PC-3 (cell line): ENCODE data around the gene SESN1. TPM values are rescaled to one million over a fixed set of nuclear protein-coding genes. Genes with fewer than 3 reads are reported as not detected.

Experiments used
- ATAC-seq: fragments of 200-7000 bp; cut with Tn5 transposase; 2 replicates; pipeline ENCODE4 v1.9.1; 2020; ENCODE audit warnings: mild to moderate bottlenecking, moderate library complexity
- BruUV-seq: library from RNA; stranded (reverse); fragments of 400-500 nt; replicated peaks from 2 replicates; lab custom pipeline; 2021; lab: Mats Ljungman, UMichigan
- CTCF ChIA-PET: fragments of 300-600 bp; sonication (Branson Sonifier 250); formaldehyde crosslinking; loops from one replicate; lab custom pipeline; 2022; ENCODE audit warnings: antibody characterized with exemption; lab: Charles Lee
- POLR2A ChIA-PET: fragments of 300-600 bp; sonication (Branson Sonifier 250); formaldehyde crosslinking; loops from one replicate; lab custom pipeline; 2022; ENCODE audit warnings: antibody characterized with exemption; ENCODE audit not compliant: unreplicated experiment; lab: Charles Lee
- DNase-seq: peaks from one replicate; pipeline ENCODE4 v3.0.0-alpha.2; 2015
- H2AFZ ChIP-seq: fragments of 300-600 bp; sonication (generic); 2 replicates; pipeline ENCODE4 v1.6.0; 2016; ENCODE audit warnings: antibody characterized with exemption, low read length
- H3F3A ChIP-seq: fragments of 300-600 bp; sonication (generic); one replicate; pipeline ENCODE4 v1.6.0; 2017; ENCODE audit warnings: antibody characterized with exemption, low read length, control low read depth, mild to moderate bottlenecking; ENCODE audit not compliant: unreplicated experiment
- H3K27ac ChIP-seq: fragments of 300-600 bp; sonication (generic); 2 replicates; pipeline ENCODE4 v1.5.1; 2016; ENCODE audit warnings: mild to moderate bottlenecking, low read length
- H3K27me3 ChIP-seq: fragments of 300-600 bp; sonication (generic); 2 replicates; pipeline ENCODE4 v1.6.1; 2016; ENCODE audit warnings: low read length, mixed read lengths
- H3K36me3 ChIP-seq: fragments of 300-600 bp; sonication (generic); 2 replicates; pipeline ENCODE4 v1.6.1; 2016; ENCODE audit warnings: low read depth, mixed run types, low read length, mixed read lengths
- H3K4me1 ChIP-seq: fragments of 300-600 bp; sonication (generic); 2 replicates; pipeline ENCODE4 v1.5.1; 2016; ENCODE audit warnings: low read length; ENCODE audit not compliant: insufficient read depth
- H3K4me2 ChIP-seq: fragments of 300-600 bp; sonication (generic); 2 replicates; pipeline ENCODE4 v1.6.0; 2016; ENCODE audit warnings: low read length
- H3K4me3 ChIP-seq: fragments of 300-600 bp; sonication (generic); 2 replicates; pipeline ENCODE4 v1.5.1; 2016; ENCODE audit warnings: mild to moderate bottlenecking, low read length, mixed read lengths
- H3K79me2 ChIP-seq: fragments of 300-600 bp; sonication (generic); 2 replicates; pipeline ENCODE4 v1.6.1; 2017; ENCODE audit warnings: low read length, mixed read lengths
- H3K9ac ChIP-seq: fragments of 300-600 bp; sonication (generic); 2 replicates; pipeline ENCODE4 v1.6.0; 2016; ENCODE audit warnings: mild to moderate bottlenecking, low read length
- H3K9me2 ChIP-seq: fragments of 300-600 bp; sonication (generic); replicated peaks from 2 replicates; pipeline ENCODE4 v1.6.1; 2016; ENCODE audit warnings: mixed run types, low read length, mixed read lengths
- H3K9me3 ChIP-seq: fragments of 300-600 bp; sonication (generic); 2 replicates; pipeline ENCODE4 v1.6.1; 2016; ENCODE audit warnings: low read length, mixed read lengths
- H4K20me1 ChIP-seq: fragments of 300-600 bp; sonication (generic); 2 replicates; pipeline ENCODE4 v1.6.1; 2016; ENCODE audit warnings: low read length, mixed read lengths
- EZH2 ChIP-seq: fragments of 300-600 bp; sonication (generic); IDR thresholded peaks from one replicate; pipeline ENCODE4 v1.6.1; 2017; ENCODE audit warnings: antibody characterized with exemption, mild to moderate bottlenecking, low read length; ENCODE audit not compliant: unreplicated experiment
- EZH2phosphoT487 ChIP-seq: fragments of 300-600 bp; sonication (generic); IDR thresholded peaks from 2 replicates; pipeline ENCODE4 v1.6.1; 2018; ENCODE audit warnings: mild to moderate bottlenecking, antibody characterized with exemption, low read length, borderline replicate concordance
- intact Hi-C: fragments of 100-400 bp; cut with micrococcal nuclease; formaldehyde crosslinking; loops from 2 replicates; pipeline ENCODE4 v1.9.0; 2023
- total RNA-seq: library from RNA; depleted of rRNA; stranded (reverse); fragments of >200 nt; gene quantifications from 2 replicates; pipeline ENCODE4 v1.2.3, GENCODE V29; 2014
- TF ChIP-seq, protein P1 (sequence below): fragments of 300-600 bp; sonication (generic); conservative IDR thresholded peaks from 2 replicates; pipeline ENCODE4 v1.5.1; 2017; ENCODE audit warnings: antibody characterized with exemption, low read depth, mild to moderate bottlenecking, low read length

SESN1 gene
- total RNA-seq, 1 experiment from 2014 or later, result 3.4 TPM

GRCh38 chr6:109093732-109094415, 772 bp downstream of the SESN1 start:
- Histone ChIP-seq H3K36me3 (no peaks in the 10 kb centered on the region), H2AFZ (peak overlapping the region; percentile 78), H3K79me2 (peaks cover 63% of the 10 kb centered on the region), H3K9me2 (no peaks in the 10 kb centered on the region), H3K27ac (no peak overlapping the region), H3K9ac (peak overlapping the region; percentile 85), H3K9me3 (no peaks in the 10 kb centered on the region), H3F3A (no peaks in the 10 kb centered on the region), H3K4me3 (peak overlapping the region; percentile 91), H3K27me3 (no peaks in the 10 kb centered on the region), H3K4me2 (peak overlapping the region; percentile 91), H3K4me1 (peaks cover 13% of the 10 kb centered on the region; the same call in 1 of the 2 replicates), H4K20me1 (no peaks in the 10 kb centered on the region)
- no peak for TF ChIP-seq EZH2
- TF ChIP-seq, protein P1, sequence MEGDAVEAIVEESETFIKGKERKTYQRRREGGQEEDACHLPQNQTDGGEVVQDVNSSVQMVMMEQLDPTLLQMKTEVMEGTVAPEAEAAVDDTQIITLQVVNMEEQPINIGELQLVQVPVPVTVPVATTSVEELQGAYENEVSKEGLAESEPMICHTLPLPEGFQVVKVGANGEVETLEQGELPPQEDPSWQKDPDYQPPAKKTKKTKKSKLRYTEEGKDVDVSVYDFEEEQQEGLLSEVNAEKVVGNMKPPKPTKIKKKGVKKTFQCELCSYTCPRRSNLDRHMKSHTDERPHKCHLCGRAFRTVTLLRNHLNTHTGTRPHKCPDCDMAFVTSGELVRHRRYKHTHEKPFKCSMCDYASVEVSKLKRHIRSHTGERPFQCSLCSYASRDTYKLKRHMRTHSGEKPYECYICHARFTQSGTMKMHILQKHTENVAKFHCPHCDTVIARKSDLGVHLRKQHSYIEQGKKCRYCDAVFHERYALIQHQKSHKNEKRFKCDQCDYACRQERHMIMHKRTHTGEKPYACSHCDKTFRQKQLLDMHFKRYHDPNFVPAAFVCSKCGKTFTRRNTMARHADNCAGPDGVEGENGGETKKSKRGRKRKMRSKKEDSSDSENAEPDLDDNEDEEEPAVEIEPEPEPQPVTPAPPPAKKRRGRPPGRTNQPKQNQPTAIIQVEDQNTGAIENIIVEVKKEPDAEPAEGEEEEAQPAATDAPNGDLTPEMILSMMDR, result no peak
- TF ChIP-seq EZH2phosphoT487, result no peak
- DNase-seq (no peak), ATAC-seq (no peak)
- POLR2A ChIA-PET, result interaction anchor here (0.6 to 1.1 kb wide), 5 partner anchors 14 to 700 kb away, joined by 3 to 8 read pairs (median 5); no protein-coding TSS in a partner anchor
- intact Hi-C loops, result loop anchor here (2.0 kb wide), 1 partner anchor 289 kb away; the partner anchor contains the start of gene CD164
- TSS peak; percentile 55 for BruUV-seq
- CTCF ChIA-PET, result interaction anchor here (1.4 kb wide), 1 partner anchor 289 kb away, joined by 3 read pairs; no protein-coding TSS in a partner anchor

DNA sequence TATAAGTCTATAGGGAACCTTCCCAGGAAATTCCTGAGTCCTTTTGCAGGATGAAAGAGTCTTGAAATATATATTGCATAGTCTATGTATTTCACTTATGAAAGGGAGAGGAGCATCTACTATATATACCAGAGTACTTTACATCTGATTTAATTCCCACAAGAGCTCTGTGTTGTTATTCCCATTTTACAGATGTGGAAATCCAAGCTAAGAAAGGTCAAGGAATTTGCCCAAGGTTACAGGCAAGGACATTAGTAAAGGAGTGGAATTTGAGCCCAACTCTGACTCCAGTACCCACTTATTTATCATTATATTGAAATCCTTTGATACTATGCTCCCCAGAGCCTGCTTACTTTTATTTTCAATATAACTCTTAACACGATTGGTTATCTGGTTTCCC, 2.6 kb downstream of the SESN1 start:
- intact Hi-C loops, result no loop called here
- no peaks in the 10 kb centered on the region for H3K36me3 ChIP-seq
- H3K9me3 ChIP-seq, result no peaks in the 10 kb centered on the region
- peak overlapping the region; percentile 91 for H3K4me3 ChIP-seq
- BruUV-seq, result no TSS peak
- peak overlapping the region; percentile 85; the same call in 1 of the 2 replicates for H3K9ac ChIP-seq
- no peaks in the 10 kb centered on the region for H3K9me2 ChIP-seq
- H4K20me1 ChIP-seq, result no peaks in the 10 kb centered on the region
- DNase-seq (no peak), ATAC-seq (no peak)
- peaks cover 13% of the 10 kb centered on the region; the same call in 1 of the 2 replicates for H3K4me1 ChIP-seq
- H3K27me3 ChIP-seq, result no peaks in the 10 kb centered on the region
- H3F3A ChIP-seq, result no peaks in the 10 kb centered on the region
- ChIA-PET CTCF (no interaction called here), POLR2A (no interaction called here)
- H3K4me2 ChIP-seq, result peak overlapping the region; percentile 91
- H3K79me2 ChIP-seq, result peaks cover 45% of the 10 kb centered on the region
- TF ChIP-seq, protein P1, result no peak
- TF ChIP-seq EZH2phosphoT487, result no peak
- TF ChIP-seq EZH2, result no peak
- H3K27ac ChIP-seq, result no peak overlapping the region
- no peak overlapping the region for H2AFZ ChIP-seq
